Trophoblast cell (in vitro differentiated cells and primary cell): ENCODE results near the gene LHX1.

Experiments
- DNase-seq, 2 donors: peaks; one replicate each; pipeline ENCODE4 v3.0.0-alpha.2; 2016
- H2AFZ ChIP-seq: 2 replicates; pipeline ENCODE4 v1.6.1; 2013; ENCODE audit warnings: low read length, moderate library complexity, mild to moderate bottlenecking; ENCODE audit not compliant: insufficient read depth, poor library complexity
- H2AK5ac ChIP-seq: 2 replicates; pipeline ENCODE4 v1.6.1; 2013; ENCODE audit warnings: mild to moderate bottlenecking, low read length
- H2BK120ac ChIP-seq: 2 replicates; pipeline ENCODE4 v1.6.1; 2013; ENCODE audit warnings: low read length, mild to moderate bottlenecking, moderate library complexity; ENCODE audit not compliant: insufficient read depth, poor library complexity
- H2BK12ac ChIP-seq: 2 replicates; pipeline ENCODE4 v1.6.1; 2013; ENCODE audit warnings: mild to moderate bottlenecking, low read length, moderate library complexity
- H2BK5ac ChIP-seq: 2 replicates; pipeline ENCODE4 v1.6.1; 2013; ENCODE audit warnings: low read length, low read depth, moderate library complexity, mild to moderate bottlenecking; ENCODE audit not compliant: poor library complexity
- H3K14ac ChIP-seq: 2 replicates; pipeline ENCODE4 v1.6.1; 2013; ENCODE audit warnings: mild to moderate bottlenecking, low read length
- H3K18ac ChIP-seq: 2 replicates; pipeline ENCODE4 v1.6.1; 2013; ENCODE audit warnings: mild to moderate bottlenecking, low read length
- H3K23ac ChIP-seq: 2 replicates; pipeline ENCODE4 v1.6.1; 2013; ENCODE audit warnings: low read length
- H3K27ac ChIP-seq: 2 replicates; pipeline ENCODE4 v1.5.1; 2013; ENCODE audit warnings: low read depth, mild to moderate bottlenecking, inconsistent platforms, low read length, moderate library complexity
- H3K27me3 ChIP-seq: 2 replicates; pipeline ENCODE4 v1.6.1; 2013; ENCODE audit warnings: inconsistent platforms, mild to moderate bottlenecking, low read length, moderate library complexity; ENCODE audit not compliant: insufficient read depth
- H3K36me3 ChIP-seq, 2 experiments: 1 replicate in 1 of 2; 2 replicates in 1 of 2; pipeline ENCODE4 v1.6.1; 2013; ENCODE audit warnings: low read length in 2 of 2, mild to moderate bottlenecking in 2 of 2, moderate library complexity in 1 of 2; ENCODE audit not compliant: insufficient read depth in 2 of 2, control insufficient read depth in 1 of 2
- H3K4ac ChIP-seq: 2 replicates; pipeline ENCODE4 v1.6.1; 2013; ENCODE audit warnings: low read depth, mild to moderate bottlenecking, low read length, moderate library complexity
- H3K4me1 ChIP-seq, 2 experiments: 1 replicate in 1 of 2; 2 replicates in 1 of 2; pipeline ENCODE4 v1.6.1; 2013; ENCODE audit warnings: low read length in 2 of 2, mild to moderate bottlenecking in 2 of 2, moderate library complexity in 1 of 2; ENCODE audit not compliant: insufficient read depth in 2 of 2, control insufficient read depth in 1 of 2
- H3K4me2 ChIP-seq: 2 replicates; pipeline ENCODE4 v1.6.1; 2013; ENCODE audit warnings: inconsistent platforms, mild to moderate bottlenecking, low read length, moderate library complexity
- H3K4me3 ChIP-seq: 2 replicates; pipeline ENCODE4 v1.5.1; 2013; ENCODE audit warnings: mild to moderate bottlenecking, low read depth, low read length, inconsistent platforms
- H3K79me1 ChIP-seq: one replicate; pipeline ENCODE4 v1.6.1; 2013; ENCODE audit warnings: low read length
- H3K79me2 ChIP-seq: 2 replicates; pipeline ENCODE4 v1.6.1; 2013; ENCODE audit warnings: low read length, mild to moderate bottlenecking; ENCODE audit not compliant: control insufficient read depth, insufficient read depth, poor library complexity
- H3K9ac ChIP-seq: 2 replicates; pipeline ENCODE4 v1.6.1; 2013; ENCODE audit warnings: mild to moderate bottlenecking, low read length
- H3K9me3 ChIP-seq: 2 replicates; pipeline ENCODE4 v1.6.1; 2013; ENCODE audit warnings: low read depth, mild to moderate bottlenecking, control low read depth, inconsistent platforms, low read length; ENCODE audit not compliant: insufficient read depth
- H4K12ac ChIP-seq: 2 replicates; pipeline ENCODE4 v1.6.1; 2013; ENCODE audit warnings: low read depth, mild to moderate bottlenecking, low read length, moderate library complexity
- H4K8ac ChIP-seq: 2 replicates; pipeline ENCODE4 v1.6.1; 2013; ENCODE audit warnings: low read depth, mild to moderate bottlenecking, low read length, moderate library complexity
- H4K91ac ChIP-seq: one replicate; pipeline ENCODE4 v1.6.1; 2013; ENCODE audit warnings: low read depth, mild to moderate bottlenecking, low read length, moderate library complexity
- whole genome bisulfite sequencing: extraction: QIAGEN DNeasy Blood & Tissue Kit; methylation state at CpG from one replicate; pipeline ENCODE4 v1.1.7; 2013; ENCODE audit warnings: missing lambda C conversion rate; ENCODE audit not compliant: insufficient read length, insufficient coverage; ENCODE audit errors: extremely low coverage; 5-methylcytosine and 5-hydroxymethylcytosine counted together

The LHX1 gene

GRCh38 chr17:36939052-36939801 lies 2.0 kb downstream of the LHX1 start:
- Histone ChIP-seq H3K4me3 (no peak overlapping the region), H4K91ac (no peak overlapping the region), H3K9me3 (peaks cover 21% of the 10 kb centered on the region), H3K27ac (no peak overlapping the region), H4K8ac (no peak overlapping the region), H2BK5ac (no peak overlapping the region), H3K79me2 (no peaks in the 10 kb centered on the region), H3K18ac (no peak overlapping the region), H3K36me3 (no peaks in the 10 kb centered on the region), H2AK5ac (no peak overlapping the region), H3K79me1 (no peaks in the 10 kb centered on the region), H2AFZ (no peak overlapping the region), H3K4ac (no peak overlapping the region), H3K4me1 (peaks cover 36 to 41% of the 10 kb centered on the region in 2 experiments), H3K27me3 (peaks cover 93% of the 10 kb centered on the region), H4K12ac (no peak overlapping the region), H2BK12ac (no peak overlapping the region), H3K14ac (no peak overlapping the region), H2BK120ac (no peak overlapping the region), H3K4me2 (peak overlapping the region; percentile 1), H3K23ac (peak overlapping the region; percentile 82), H3K9ac (no peak overlapping the region)
- no peak for DNase-seq
- no CpG with 5 or more reads among the region's 43 CpGs for WGBS

- no peak overlapping the region for H2AK5ac ChIP-seq
- no peaks in the 10 kb centered on the region for H3K79me2 ChIP-seq
- H3K4me1 ChIP-seq: peaks cover 32 to 37% of the 10 kb centered on the region in 2 experiments
- no peak overlapping the region for H3K9ac ChIP-seq
- no CpG with 5 or more reads among the region's 26 CpGs for WGBS
- H4K8ac ChIP-seq: no peak overlapping the region
- no peak overlapping the region for H2BK12ac ChIP-seq
- H4K12ac ChIP-seq: no peak overlapping the region
- H3K4me2 ChIP-seq: no peak overlapping the region
- H3K4ac ChIP-seq: no peak overlapping the region
- no peak overlapping the region for H2BK5ac ChIP-seq
- H3K36me3 ChIP-seq: no peaks in the 10 kb centered on the region
- H3K4me3 ChIP-seq: no peak overlapping the region
- H3K27ac ChIP-seq: no peak overlapping the region
- no peak overlapping the region for H4K91ac ChIP-seq
- no peak for DNase-seq
- H3K23ac ChIP-seq: no peak overlapping the region
- no peak overlapping the region for H2AFZ ChIP-seq
- H3K27me3 ChIP-seq: peaks cover 91% of the 10 kb centered on the region
- H3K18ac ChIP-seq: no peak overlapping the region
- no peak overlapping the region for H2BK120ac ChIP-seq
- peaks cover 17% of the 10 kb centered on the region for H3K9me3 ChIP-seq
- no peaks in the 10 kb centered on the region for H3K79me1 ChIP-seq
- no peak overlapping the region for H3K14ac ChIP-seq
These were observed 2.6 kb downstream of the LHX1 start for GRCh38 chr17:36939802-36940312.

GRCh38 chr17:36940313-36941264 lies 3.3 kb downstream of the LHX1 start:
- no peak overlapping the region for H4K8ac ChIP-seq
- no peak overlapping the region for H3K27ac ChIP-seq
- DNase-seq: no peak
- no peak overlapping the region for H3K4me3 ChIP-seq
- no peak overlapping the region for H2AK5ac ChIP-seq
- H2BK12ac ChIP-seq: no peak overlapping the region
- H3K9me3 ChIP-seq: peaks cover 13% of the 10 kb centered on the region
- no peak overlapping the region for H3K23ac ChIP-seq
- H3K79me2 ChIP-seq: no peaks in the 10 kb centered on the region
- no peak overlapping the region for H2BK5ac ChIP-seq
- H2BK120ac ChIP-seq: no peak overlapping the region
- H2AFZ ChIP-seq: no peak overlapping the region
- no CpG with 5 or more reads among the region's 52 CpGs for WGBS
- no peak overlapping the region for H3K9ac ChIP-seq
- H3K79me1 ChIP-seq: no peaks in the 10 kb centered on the region
- peaks cover 83% of the 10 kb centered on the region for H3K27me3 ChIP-seq
- no peak overlapping the region for H4K91ac ChIP-seq
- no peak overlapping the region for H3K18ac ChIP-seq
- H3K4me2 ChIP-seq: no peak overlapping the region
- H4K12ac ChIP-seq: no peak overlapping the region
- no peak overlapping the region for H3K4ac ChIP-seq
- H3K14ac ChIP-seq: no peak overlapping the region
- H3K4me1 ChIP-seq: peaks cover 31 to 32% of the 10 kb centered on the region in 2 experiments
- H3K36me3 ChIP-seq: no peaks in the 10 kb centered on the region

GRCh38 chr17:36941265-36942010 lies 4.2 kb downstream of the LHX1 start:
- no peak overlapping the region for H2BK12ac ChIP-seq
- no peaks in the 10 kb centered on the region for H3K36me3 ChIP-seq
- no peaks in the 10 kb centered on the region for H3K79me2 ChIP-seq
- H3K9ac ChIP-seq: no peak overlapping the region
- H4K91ac ChIP-seq: no peak overlapping the region
- H3K27ac ChIP-seq: no peak overlapping the region
- no peak overlapping the region for H2BK120ac ChIP-seq
- peaks cover 16% of the 10 kb centered on the region for H3K9me3 ChIP-seq
- no peak overlapping the region for H3K4ac ChIP-seq
- H2AFZ ChIP-seq: no peak overlapping the region
- H3K4me1 ChIP-seq: peaks cover 25 to 26% of the 10 kb centered on the region in 2 experiments
- no peak overlapping the region for H2BK5ac ChIP-seq
- no peak overlapping the region for H3K23ac ChIP-seq
- no peak overlapping the region for H3K4me2 ChIP-seq
- H3K18ac ChIP-seq: no peak overlapping the region
- no peak overlapping the region for H4K8ac ChIP-seq
- H3K27me3 ChIP-seq: peaks cover 83% of the 10 kb centered on the region
- no peaks in the 10 kb centered on the region for H3K79me1 ChIP-seq
- H3K14ac ChIP-seq: no peak overlapping the region
- no peak overlapping the region for H4K12ac ChIP-seq
- WGBS: no CpG with 5 or more reads among the region's 17 CpGs
- H3K4me3 ChIP-seq: no peak overlapping the region
- no peak overlapping the region for H2AK5ac ChIP-seq
- DNase-seq: no peak
